A673 (cell line): ENCODE measurements around the gene PIGK. TPM values are rescaled to one million over a fixed set of nuclear protein-coding genes. Genes with fewer than 3 reads are reported as not detected.

ENCODE experiments used
- BruUV-seq: library from RNA; stranded (reverse); fragments of 400-500 nt; replicated peaks from 2 replicates; lab custom pipeline; 2021; lab: Mats Ljungman, UMichigan
- CTCF ChIA-PET: fragments of 300-600 bp; sonication (Branson Sonifier 250); formaldehyde crosslinking; loops from one replicate; lab custom pipeline; 2022; ENCODE audit warnings: antibody characterized with exemption; lab: Charles Lee
- POLR2A ChIA-PET: fragments of 300-600 bp; sonication (Branson Sonifier 250); formaldehyde crosslinking; loops from one replicate; lab custom pipeline; 2022; ENCODE audit warnings: antibody characterized with exemption; ENCODE audit not compliant: low non-redundant PET; lab: Charles Lee
- DNase-seq: peaks from one replicate; pipeline ENCODE4 v3.0.0-alpha.2; 2015; ENCODE audit warnings: low spot score
- H3K27ac ChIP-seq: fragments of 200-600 bp; sonication (generic); 2 replicates; pipeline ENCODE4 v1.5.1; 2016; ENCODE audit warnings: mixed run types, low read depth, mild to moderate bottlenecking, mixed read lengths, antibody characterized with exemption, low read length; ENCODE audit not compliant: poor library complexity, severe bottlenecking
- H3K27me3 ChIP-seq: fragments of 200-600 bp; sonication (generic); replicated peaks from 2 replicates; pipeline ENCODE4 v1.6.1; 2017; ENCODE audit warnings: mixed run types, low read depth, mild to moderate bottlenecking, mixed read lengths, antibody characterized with exemption, low read length; ENCODE audit not compliant: insufficient read depth, poor library complexity
- H3K36me3 ChIP-seq: fragments of 200-600 bp; sonication (generic); 2 replicates; pipeline ENCODE4 v1.6.1; 2016; ENCODE audit warnings: mixed run types, mild to moderate bottlenecking, mixed read lengths, antibody characterized with exemption, low read length; ENCODE audit not compliant: insufficient read depth, poor library complexity, severe bottlenecking
- H3K4me1 ChIP-seq: fragments of 200-600 bp; sonication (generic); 2 replicates; pipeline ENCODE4 v1.6.1; 2017; ENCODE audit warnings: mixed run types, mild to moderate bottlenecking, mixed read lengths, antibody characterized with exemption, low read length; ENCODE audit not compliant: insufficient read depth, poor library complexity, severe bottlenecking
- H3K4me3 ChIP-seq: fragments of 200-600 bp; sonication (generic); 2 replicates; pipeline ENCODE4 v1.5.1; 2016; ENCODE audit warnings: low read depth, mixed run types, mild to moderate bottlenecking, mixed read lengths, low read length; ENCODE audit not compliant: poor library complexity, severe bottlenecking
- H3K9me3 ChIP-seq: fragments of 200-600 bp; sonication (generic); 2 replicates; pipeline ENCODE4 v1.6.1; 2016; ENCODE audit warnings: mixed run types, low read depth, mild to moderate bottlenecking, mixed read lengths, antibody characterized with exemption, low read length; ENCODE audit not compliant: poor library complexity, severe bottlenecking
- CTCF ChIP-seq: fragments of 300-800, 200-600 bp; sonication (generic); conservative IDR thresholded peaks from 2 replicates; pipeline ENCODE4 v1.5.1; 2017; ENCODE audit warnings: low read depth, mild to moderate bottlenecking, antibody characterized with exemption, low read length, moderate library complexity, mixed read lengths
- EZH2 ChIP-seq: fragments of 200-600 bp; sonication (generic); IDR thresholded peaks from 2 replicates; pipeline ENCODE4 v1.6.1; 2017; ENCODE audit warnings: borderline replicate concordance, low read depth, mild to moderate bottlenecking, mixed read lengths, antibody characterized with exemption, low read length; ENCODE audit not compliant: poor library complexity, severe bottlenecking
- intact Hi-C: fragments of 100-400 bp; cut with micrococcal nuclease; formaldehyde crosslinking; loops from one replicate; pipeline ENCODE4 v1.10.0; 2022; ENCODE audit not compliant: unreplicated experiment
- total RNA-seq: library from RNA; stranded (reverse); gene quantifications from 2 replicates; pipeline ENCODE4 v1.2.3, GENCODE V29; 2021

Gene PIGK
- total RNA-seq, 1 experiment from 2014 or later: 28.8 TPM

- ChIA-PET POLR2A (no interaction called here), CTCF (no interaction called here)
- Histone ChIP-seq H3K4me1 (no peaks in the 10 kb centered on the region), H3K9me3 (no peaks in the 10 kb centered on the region), H3K4me3 (no peak overlapping the region), H3K27ac (no peak overlapping the region), H3K36me3 (no peaks in the 10 kb centered on the region), H3K27me3 (no peaks in the 10 kb centered on the region)
- TF ChIP-seq CTCF (no peak), EZH2 (no peak)
- intact Hi-C loops: no loop called here
- no TSS peak for BruUV-seq
- no peak for DNase-seq
Measured at GRCh38 chr1:77104672-77105071, 114.6 kb downstream of the PIGK start.

- Histone ChIP-seq H3K4me3 (no peak overlapping the region), H3K4me1 (no peaks in the 10 kb centered on the region), H3K36me3 (no peaks in the 10 kb centered on the region), H3K27me3 (no peaks in the 10 kb centered on the region), H3K27ac (no peak overlapping the region), H3K9me3 (no peaks in the 10 kb centered on the region)
- ChIA-PET POLR2A (no interaction called here), CTCF (no interaction called here)
- DNase-seq: no peak
- no peak for TF ChIP-seq CTCF
- no peak for TF ChIP-seq EZH2
- no TSS peak for BruUV-seq
- intact Hi-C loops: no loop called here
Measured at GRCh38 chr1:77103486-77103885, 115.7 kb downstream of the PIGK start.

GRCh38 chr1:77100875-77101274 lies 118.4 kb downstream of the PIGK start:
- no peaks in the 10 kb centered on the region for H3K27me3 ChIP-seq
- intact Hi-C loops: no loop called here
- no peak overlapping the region for H3K4me3 ChIP-seq
- BruUV-seq: no TSS peak
- H3K4me1 ChIP-seq: no peaks in the 10 kb centered on the region
- ChIA-PET POLR2A (no interaction called here), CTCF (no interaction called here)
- H3K9me3 ChIP-seq: no peaks in the 10 kb centered on the region
- no peaks in the 10 kb centered on the region for H3K36me3 ChIP-seq
- no peak for DNase-seq
- no peak for TF ChIP-seq EZH2
- H3K27ac ChIP-seq: no peak overlapping the region

- Histone ChIP-seq H3K27me3 (no peaks in the 10 kb centered on the region), H3K27ac (no peak overlapping the region), H3K9me3 (no peaks in the 10 kb centered on the region), H3K36me3 (no peaks in the 10 kb centered on the region), H3K4me3 (no peak overlapping the region), H3K4me1 (no peaks in the 10 kb centered on the region)
- BruUV-seq: no TSS peak
- DNase-seq: no peak
- intact Hi-C loops: no loop called here
- ChIA-PET POLR2A (interaction anchor here (0.5 kb wide), 1 partner anchor 82 kb away, joined by 14 read pairs; no protein-coding TSS in a partner anchor), CTCF (no interaction called here)
- no peak for TF ChIP-seq EZH2
- no peak for TF ChIP-seq CTCF
Measured at GRCh38 chr1:77096496-77097255, 122.6 kb downstream of the PIGK start.
